TTC549 (cell line): ENCODE measurements around the gene SEPHS2.
"Not testable (repeated sequence)": the region's sequence is repeated elsewhere in the genome, so short reads cannot be mapped to it uniquely, and the experiment has no call there.

Experiments used
- FAIRE-seq: peaks from 2 replicates; lab custom pipeline; 2012; peaks lifted over from hg19 to GRCh38; lab: Jason Lieb, UNC

The SEPHS2 gene

DNA sequence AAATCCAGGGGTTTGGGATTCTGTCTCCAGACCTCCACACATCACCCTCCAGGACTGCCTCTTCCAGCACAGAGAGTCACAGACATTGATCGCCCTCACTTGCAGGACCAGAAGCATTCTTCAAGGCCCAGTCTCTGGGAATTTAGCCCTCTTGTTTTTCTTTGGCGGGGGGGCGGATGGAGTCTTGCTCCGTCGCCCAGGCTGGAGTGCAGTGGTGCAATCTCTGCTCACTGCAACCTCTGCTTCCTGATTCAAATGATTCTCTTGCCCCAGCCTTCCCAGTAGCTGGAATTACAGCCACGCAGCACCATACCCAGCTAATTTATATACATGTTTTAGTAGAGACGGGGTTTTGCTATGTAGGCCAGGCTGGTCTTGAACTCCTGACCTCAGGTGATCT lies 18.4 kb upstream of the SEPHS2 start:
- no peak for FAIRE-seq

GRCh38 chr16:30461426-30461825 lies 15.8 kb upstream of the SEPHS2 start:
- not testable (repeated sequence) for FAIRE-seq

DNA sequence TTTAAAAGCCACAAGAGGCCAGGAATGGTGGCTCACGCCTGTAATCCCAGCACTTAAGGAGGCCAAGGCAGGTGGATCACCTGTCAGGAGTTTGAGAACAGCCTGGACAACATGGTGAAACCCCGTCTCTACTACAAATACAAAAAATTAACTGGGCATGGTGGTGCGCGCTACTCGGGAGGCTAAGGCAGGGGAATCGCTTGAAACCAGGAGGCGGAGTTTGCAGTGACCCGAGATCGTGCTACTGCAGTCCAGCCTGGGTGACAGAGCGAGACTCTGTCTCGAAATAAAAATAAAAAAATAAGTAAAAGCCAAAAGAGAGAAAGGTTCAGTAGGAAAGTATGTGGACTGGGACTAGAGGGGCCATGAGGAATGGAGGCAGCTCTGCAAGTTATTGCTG lies 13.8 kb upstream of the SEPHS2 start:
- FAIRE-seq: no peak

GRCh38 chr16:30458561-30459394 lies 13.1 kb upstream of the SEPHS2 start:
- no peak for FAIRE-seq

DNA sequence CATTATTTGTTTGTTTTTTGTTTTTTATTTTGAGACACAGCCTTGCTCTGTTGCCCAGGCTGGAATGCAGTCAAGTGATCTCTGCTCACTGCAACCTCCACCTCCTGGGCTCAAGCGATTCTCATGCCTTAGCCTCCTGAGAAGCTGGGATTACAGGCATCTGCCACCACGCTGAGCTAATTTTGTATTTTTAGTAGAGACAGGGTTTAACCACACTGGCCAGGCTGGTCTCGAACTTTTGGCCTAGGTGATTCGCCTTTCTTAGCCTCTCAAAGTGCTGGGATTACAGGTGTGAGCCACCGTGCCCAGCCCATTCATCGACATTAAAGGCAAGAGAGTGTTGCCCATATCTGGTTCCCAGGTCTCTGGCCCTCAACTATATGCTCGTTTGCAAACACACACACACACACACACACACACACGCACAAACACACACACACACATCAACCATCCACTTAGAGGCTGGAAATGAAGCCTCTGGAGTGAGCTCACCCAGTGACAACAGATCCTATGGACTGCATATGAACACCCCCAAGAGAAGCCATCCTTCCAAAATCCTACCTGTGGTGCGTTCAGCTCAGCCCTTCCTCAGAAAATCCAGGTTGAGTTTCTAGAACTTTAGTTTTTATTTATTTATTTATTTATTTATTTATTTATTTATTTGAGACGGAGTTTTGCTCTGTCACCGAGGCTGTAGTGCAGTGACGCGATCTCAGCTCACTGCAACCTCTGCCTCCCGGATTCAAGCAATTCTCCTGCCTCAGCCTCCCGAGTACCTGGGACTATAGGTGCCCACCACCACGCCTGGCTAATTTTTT lies 12.3 kb upstream of the SEPHS2 start:
- FAIRE-seq: no peak

- no peak for FAIRE-seq
Observed at GRCh38 chr16:30457256-30457655, 11.6 kb upstream of the SEPHS2 start.

DNA sequence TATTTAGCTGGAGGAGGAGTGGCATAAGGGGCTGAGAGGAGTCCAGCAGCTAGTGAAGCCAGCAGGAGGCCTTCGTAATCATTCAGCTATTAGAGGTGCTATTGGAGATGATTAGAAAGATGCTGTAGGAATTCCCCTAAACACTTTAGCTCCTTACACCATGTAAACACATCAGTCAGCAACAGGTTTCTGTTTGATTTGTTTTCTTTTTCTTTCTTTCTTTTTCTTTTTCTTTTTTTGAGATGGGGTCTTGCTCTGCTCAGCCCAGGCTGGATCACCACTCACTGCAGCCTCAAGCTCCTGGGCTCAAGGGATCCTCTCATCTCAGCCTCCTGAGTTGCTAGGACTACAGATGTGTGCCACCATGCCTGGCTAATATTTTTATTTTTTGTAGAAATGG lies 10.6 kb upstream of the SEPHS2 start:
- FAIRE-seq: no peak

- FAIRE-seq: not testable (repeated sequence)
Observed at GRCh38 chr16:30452709-30453580, 7.3 kb upstream of the SEPHS2 start.

- FAIRE-seq: no peak
Observed at GRCh38 chr16:30449116-30449435, 3.4 kb upstream of the SEPHS2 start.

DNA sequence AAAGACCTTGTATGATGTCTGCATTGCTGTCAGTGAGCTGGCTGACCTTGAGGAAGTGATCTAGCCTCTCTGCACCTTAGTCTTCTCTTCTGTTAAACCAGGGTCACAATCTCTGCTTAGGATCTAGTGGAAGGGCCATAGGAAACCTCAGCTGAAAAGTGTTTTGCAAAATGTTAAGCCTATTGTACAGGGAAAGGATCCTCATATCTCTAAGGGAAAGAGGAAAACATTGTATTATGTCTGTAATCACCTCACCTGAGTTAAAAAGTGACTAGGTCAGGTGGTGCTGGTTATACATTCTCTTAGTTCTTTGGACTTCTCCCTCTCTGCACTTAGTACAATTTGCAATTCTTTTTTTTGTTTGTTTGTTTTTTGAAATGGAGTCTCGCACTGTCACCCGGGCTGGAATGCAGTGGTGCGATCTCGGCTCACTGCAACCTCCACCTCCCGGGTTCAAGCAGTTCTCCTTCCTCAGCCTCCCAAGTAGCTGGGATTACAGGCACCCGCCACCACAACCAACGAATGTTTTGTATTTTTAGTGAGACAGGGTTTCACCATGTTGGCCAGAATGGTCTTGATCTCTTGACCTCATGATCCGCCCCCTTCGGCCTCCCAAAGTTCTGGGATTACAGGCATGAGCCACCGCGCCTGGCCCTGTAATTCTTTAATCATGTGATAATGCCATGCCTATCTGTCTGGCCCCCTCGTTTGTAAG lies 2.0 kb upstream of the SEPHS2 start:
- no peak for FAIRE-seq

DNA sequence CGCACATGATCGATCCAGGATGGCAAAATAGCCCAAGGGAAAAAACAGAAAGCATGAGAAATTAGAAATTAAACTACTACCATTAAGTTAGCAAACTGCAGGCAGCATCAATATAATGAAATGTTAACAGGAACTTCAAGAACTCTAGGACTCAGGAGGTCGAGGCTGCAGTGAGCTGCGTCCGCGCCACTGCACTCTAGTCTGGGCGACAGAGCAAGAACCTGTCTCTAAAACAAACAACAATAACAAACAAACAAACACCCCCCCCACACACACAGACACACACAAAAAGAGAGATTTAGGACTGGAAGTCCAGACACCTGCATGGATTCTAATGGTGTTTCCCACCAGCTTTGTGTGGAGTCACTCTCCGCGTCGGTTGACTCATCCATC lies 525 bp upstream of the SEPHS2 start:
- no peak for FAIRE-seq

GRCh38 chr16:30445149-30445407 lies 596 bp downstream of the SEPHS2 start:
- FAIRE-seq: no peak

DNA sequence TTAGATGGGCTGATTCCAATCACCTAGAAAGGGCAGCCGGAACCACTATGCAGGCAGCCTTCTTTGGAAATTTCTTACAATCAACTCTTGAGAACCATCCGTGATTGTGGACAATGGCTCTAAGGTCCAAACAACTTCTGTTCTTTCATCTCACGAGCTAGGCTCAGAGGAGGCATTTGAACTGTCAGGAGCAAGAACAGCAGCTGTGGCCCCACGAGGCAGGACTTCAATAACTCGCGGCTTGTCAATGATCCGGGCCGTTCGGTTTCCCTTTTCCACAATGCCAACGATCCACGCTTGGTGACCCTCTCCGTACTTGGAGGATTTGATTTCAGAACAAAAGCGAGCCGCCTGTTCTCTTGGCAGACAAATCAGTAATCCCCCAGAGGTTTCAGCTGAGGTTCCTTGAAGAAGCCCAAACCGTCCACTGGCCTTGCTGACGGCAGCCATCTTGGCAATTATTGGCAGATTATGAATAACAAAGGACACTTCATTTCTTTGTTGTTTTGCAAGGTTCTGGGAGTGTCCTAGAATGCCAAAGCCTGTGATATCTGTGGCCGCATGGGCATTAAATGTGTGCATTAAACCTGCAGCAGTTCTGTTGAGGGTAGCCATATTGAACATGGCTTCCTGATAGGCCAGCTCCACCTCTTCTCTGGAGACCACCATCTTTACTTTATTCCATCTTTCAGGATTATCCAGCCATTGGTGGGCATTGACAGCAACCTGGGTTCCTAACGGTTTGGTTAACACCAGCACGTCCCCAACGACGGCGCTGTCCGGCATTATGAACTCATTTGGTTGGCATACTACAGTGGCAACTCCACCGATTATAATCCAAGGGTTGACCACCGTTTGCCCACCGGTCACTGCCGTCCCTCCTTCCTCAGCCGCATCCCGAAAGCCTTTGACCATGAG lies 1.2 kb downstream of the SEPHS2 start:
- FAIRE-seq: no peak

GRCh38 chr16:30443631-30444030 lies 2.0 kb downstream of the SEPHS2 start:
- FAIRE-seq: no peak

DNA sequence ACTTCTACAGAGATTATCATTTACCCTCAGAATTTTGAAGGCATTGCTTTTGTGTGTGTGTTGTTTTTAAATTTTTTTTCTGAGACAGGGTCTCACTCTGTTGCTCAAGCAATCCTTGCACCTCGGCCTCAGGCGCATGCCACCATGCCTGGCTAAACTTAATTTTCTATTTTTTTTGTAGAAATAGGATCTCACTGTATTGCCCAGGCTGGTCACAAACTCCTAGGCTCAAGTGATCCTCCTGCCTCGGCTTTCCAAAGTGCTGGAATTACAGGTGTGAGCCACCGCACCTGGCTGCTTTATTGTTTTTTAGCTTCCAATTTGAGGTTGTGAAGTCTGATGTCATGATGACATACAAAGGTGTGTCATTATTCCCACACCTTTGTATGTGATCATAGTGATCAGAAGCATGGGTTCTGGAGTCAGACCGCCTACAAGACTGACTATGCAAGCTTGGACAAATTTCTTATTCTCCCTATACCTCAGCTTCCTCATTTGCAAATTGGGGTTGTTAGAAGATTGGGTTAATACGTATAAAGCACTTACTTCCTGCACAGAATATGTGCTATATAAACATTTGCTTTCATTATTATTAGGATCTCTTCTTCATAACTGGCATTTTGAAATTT lies 5.8 kb downstream of the SEPHS2 start:
- FAIRE-seq: no peak

- no peak for FAIRE-seq
Observed at GRCh38 chr16:30438835-30439234, 6.8 kb downstream of the SEPHS2 start.

GRCh38 chr16:30437511-30438046 lies 8.1 kb downstream of the SEPHS2 start:
- FAIRE-seq: no peak

DNA sequence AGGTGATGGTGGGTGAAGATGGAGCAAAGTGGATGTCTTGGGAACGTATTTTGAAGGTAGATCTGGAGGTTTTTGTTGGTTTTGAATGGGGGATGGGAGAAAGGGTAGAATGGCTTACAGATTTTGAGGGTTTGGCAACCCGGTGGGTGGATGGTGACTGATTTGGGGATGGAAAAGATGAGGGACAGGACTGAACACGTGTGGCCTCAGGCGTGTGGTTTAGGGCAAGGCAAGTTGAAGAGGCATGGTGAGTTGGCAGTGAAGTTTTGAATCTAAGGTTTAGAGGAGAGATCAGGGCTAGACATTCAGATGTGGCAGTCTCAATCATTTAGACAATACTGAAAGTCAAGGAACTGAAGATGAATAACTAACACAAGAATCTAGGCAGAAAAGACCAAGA lies 10.8 kb downstream of the SEPHS2 start:
- FAIRE-seq: no peak

GRCh38 chr16:30430428-30430970 lies 15.2 kb downstream of the SEPHS2 start:
- no peak for FAIRE-seq
